ENCODE measurements around the gene HAS3. TPM values are rescaled to one million over a fixed set of nuclear protein-coding genes. Genes with fewer than 3 reads are reported as not detected.
"Not testable (repeated sequence)": the region's sequence is repeated elsewhere in the genome, so short reads cannot be mapped to it uniquely, and the experiment has no call there.

The HAS3 gene
- total RNA-seq, 4 donors from 2014 or later = 0.23 to 10.0 (median 1.6) TPM; not detected in 1

DNA sequence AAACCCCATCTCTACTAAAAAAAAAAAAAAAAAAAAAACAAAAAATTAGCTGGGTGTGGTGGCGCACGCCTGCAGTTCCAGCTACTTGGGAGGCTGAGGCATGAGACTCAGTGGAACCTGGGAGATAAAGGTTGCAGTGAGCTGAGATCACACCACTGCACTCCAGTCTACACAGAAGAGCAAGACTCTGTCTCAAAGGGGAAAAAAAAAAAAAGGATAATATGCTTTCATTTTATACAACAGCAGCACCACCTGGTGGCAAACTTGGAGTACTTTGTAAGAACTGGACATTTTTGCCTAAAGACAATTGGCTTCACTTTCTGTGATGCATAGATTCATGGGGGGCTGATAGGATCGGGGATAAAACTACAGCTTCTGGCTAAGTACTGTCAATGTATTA, 18.5 kb downstream of the HAS3 start:
- peaks cover 0 to 26% of the 10 kb centered on the region in 2 donors for H3K36me3 ChIP-seq
- ATAC-seq (peak in 1 of 2 donors; percentile 62), DNase-seq (no peak)
- H3K27me3 ChIP-seq = no peaks in the 10 kb centered on the region
- no peak overlapping the region for H3K27ac ChIP-seq
- in situ Hi-C loops (cut with MboI; ENCODE audit: low sequenced_read_pairs in 4 of 4) (loop anchor here (5.0 to 25.0 kb wide), 4 partner anchors 219 to 599 kb away; partner anchors contain the start of gene ZFP90 (in 2 of the 4)), intact Hi-C loops (cut with DNase I; ENCODE audit: low total_unique reads) (loop anchor here (2.0 kb wide), 2 partner anchors 221 to 275 kb away; no protein-coding TSS in a partner anchor)
- H3K4me3 ChIP-seq = no peak overlapping the region
- TF ChIP-seq, protein P1, sequence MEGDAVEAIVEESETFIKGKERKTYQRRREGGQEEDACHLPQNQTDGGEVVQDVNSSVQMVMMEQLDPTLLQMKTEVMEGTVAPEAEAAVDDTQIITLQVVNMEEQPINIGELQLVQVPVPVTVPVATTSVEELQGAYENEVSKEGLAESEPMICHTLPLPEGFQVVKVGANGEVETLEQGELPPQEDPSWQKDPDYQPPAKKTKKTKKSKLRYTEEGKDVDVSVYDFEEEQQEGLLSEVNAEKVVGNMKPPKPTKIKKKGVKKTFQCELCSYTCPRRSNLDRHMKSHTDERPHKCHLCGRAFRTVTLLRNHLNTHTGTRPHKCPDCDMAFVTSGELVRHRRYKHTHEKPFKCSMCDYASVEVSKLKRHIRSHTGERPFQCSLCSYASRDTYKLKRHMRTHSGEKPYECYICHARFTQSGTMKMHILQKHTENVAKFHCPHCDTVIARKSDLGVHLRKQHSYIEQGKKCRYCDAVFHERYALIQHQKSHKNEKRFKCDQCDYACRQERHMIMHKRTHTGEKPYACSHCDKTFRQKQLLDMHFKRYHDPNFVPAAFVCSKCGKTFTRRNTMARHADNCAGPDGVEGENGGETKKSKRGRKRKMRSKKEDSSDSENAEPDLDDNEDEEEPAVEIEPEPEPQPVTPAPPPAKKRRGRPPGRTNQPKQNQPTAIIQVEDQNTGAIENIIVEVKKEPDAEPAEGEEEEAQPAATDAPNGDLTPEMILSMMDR (IDR thresholded peaks at IDR 0.05 in 4 of 5, conservative IDR thresholded peaks at IDR 0.05 in 1 of 5) = peak; percentile 41 to 69 (median 65)
- no peak for TF ChIP-seq POLR2A (IDR thresholded peaks at IDR 0.05)
- H3K9me3 ChIP-seq = no peaks in the 10 kb centered on the region
- H3K4me1 ChIP-seq = peaks cover 6 to 7% of the 10 kb centered on the region in 2 donors

DNA sequence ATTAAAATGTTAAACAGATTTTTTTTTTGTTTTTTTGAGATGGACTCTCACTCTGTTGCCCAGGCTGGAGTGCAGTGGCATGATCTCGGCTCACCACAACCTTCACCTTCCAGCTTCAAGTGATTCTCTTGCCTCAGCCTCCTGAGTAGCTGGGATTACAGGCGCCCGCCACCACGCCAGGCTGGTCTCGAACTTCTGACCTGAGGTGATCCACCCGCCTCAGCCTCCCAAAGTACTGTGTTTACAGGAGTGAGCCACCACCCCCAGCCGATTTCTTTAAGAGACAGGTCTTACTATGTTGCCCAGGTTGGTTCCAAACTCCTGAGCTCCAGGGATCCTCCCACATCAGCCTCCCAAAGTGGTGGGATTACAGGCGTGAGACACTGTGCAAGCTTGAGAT, 19.0 kb downstream of the HAS3 start:
- not testable (repeated sequence) for ATAC-seq, DNase-seq, H3K27me3 ChIP-seq, H3K9me3 ChIP-seq, H3K27ac ChIP-seq, H3K4me3 ChIP-seq, H3K4me1 ChIP-seq
- in situ Hi-C loops (cut with MboI; ENCODE audit: low sequenced_read_pairs in 4 of 4) (loop anchor here (5.0 to 25.0 kb wide), 4 partner anchors 220 to 600 kb away; partner anchors contain the start of gene ZFP90 (in 2 of the 4)), intact Hi-C loops (cut with DNase I; ENCODE audit: low total_unique reads) (loop anchor here (2.0 kb wide), 2 partner anchors 222 to 276 kb away; no protein-coding TSS in a partner anchor)
- H3K36me3 ChIP-seq = peaks cover 0 to 21% of the 10 kb centered on the region in 2 donors

DNA sequence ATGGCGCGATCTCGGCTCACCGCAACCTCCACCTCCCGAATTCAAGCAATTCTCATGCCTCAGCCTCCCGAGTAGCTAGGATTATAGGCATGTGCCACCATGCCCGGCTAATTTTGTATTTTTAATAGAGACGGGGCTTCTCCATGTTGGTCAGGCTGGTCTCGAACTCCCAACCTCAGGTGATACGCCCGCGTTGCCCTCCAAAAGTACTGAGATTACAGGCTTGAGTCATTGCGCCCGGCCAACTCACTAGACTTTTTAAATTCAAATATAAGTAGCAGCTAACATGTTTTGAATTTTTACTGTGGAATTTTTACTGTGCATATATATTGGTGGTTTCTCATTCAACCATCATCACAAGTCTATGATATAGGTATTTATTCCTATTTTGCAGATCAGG, 19.5 kb downstream of the HAS3 start:
- in situ Hi-C loops (cut with MboI; ENCODE audit: low sequenced_read_pairs in 4 of 4) = loop anchor here (5.0 to 25.0 kb wide), 4 partner anchors 220 to 600 kb away; partner anchors contain the start of gene ZFP90 (in 2 of the 4)
- ATAC-seq, H3K27ac ChIP-seq, H3K27me3 ChIP-seq, H3K9me3 ChIP-seq, H3K4me1 ChIP-seq, DNase-seq, H3K4me3 ChIP-seq: not testable (repeated sequence)
- peaks cover 0 to 16% of the 10 kb centered on the region in 2 donors for H3K36me3 ChIP-seq
- intact Hi-C loops (cut with DNase I; ENCODE audit: low total_unique reads) = loop anchor here (2.0 kb wide), 2 partner anchors 222 to 276 kb away; no protein-coding TSS in a partner anchor

DNA sequence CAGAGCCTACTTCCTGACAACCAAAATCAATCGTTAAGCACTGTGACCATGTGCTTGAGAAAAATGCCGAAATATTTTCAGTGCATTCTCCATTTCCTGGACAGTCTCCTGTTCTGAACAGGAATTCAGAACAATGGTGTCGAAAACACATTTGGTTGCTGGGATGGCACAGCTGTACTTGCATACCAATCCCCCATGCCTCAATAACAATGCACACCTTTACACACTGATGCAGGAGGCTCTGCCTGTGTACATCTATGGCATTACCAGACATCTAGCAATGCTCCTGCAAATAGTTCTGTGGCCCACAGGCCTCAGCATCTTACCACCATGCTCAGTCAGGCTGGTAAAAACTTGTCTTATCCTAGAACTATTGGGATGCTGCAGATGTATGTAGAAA, 20.8 kb downstream of the HAS3 start:
- H3K4me1 ChIP-seq = peaks cover 9 to 11% of the 10 kb centered on the region in 2 donors
- H3K27ac ChIP-seq = no peak overlapping the region
- H3K27me3 ChIP-seq = no peaks in the 10 kb centered on the region
- H3K9me3 ChIP-seq = no peaks in the 10 kb centered on the region
- ATAC-seq = no peak
- peaks cover 0 to 3% of the 10 kb centered on the region in 2 donors for H3K36me3 ChIP-seq
- DNase-seq = no peak
- TF ChIP-seq, protein P1 (IDR thresholded peaks at IDR 0.05 in 4 of 5, conservative IDR thresholded peaks at IDR 0.05 in 1 of 5) = no peak
- no peak for TF ChIP-seq POLR2A (IDR thresholded peaks at IDR 0.05)
- H3K4me3 ChIP-seq = no peak overlapping the region
- in situ Hi-C loops (cut with MboI; ENCODE audit: low sequenced_read_pairs in 4 of 4) = loop anchor here in 2 of 4 donors (10.0 kb wide), 2 partner anchors 221 to 601 kb away; no protein-coding TSS in a partner anchor
- intact Hi-C loops (cut with DNase I; ENCODE audit: low total_unique reads) = no loop called here

DNA sequence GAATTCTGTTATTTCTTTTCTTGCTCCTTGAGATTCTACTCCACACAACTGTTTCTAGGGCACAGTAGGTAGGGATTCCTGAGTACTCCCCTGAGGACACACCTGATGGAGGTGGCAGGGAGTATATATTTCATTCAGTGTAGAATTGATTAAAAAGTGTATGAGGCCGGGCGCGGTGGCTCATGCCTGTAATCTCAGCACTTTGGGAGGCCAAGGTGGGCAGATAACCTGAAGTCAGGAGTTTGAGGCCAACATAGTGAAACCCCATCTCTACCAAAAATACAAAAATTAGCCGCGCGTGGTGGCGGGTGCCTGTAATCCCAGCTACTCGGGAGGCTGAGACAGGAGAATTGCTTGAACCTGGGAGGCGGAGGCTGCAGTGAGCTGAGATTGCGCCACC, 21.3 kb downstream of the HAS3 start:
- H3K36me3 ChIP-seq; ATAC-seq; DNase-seq; H3K27ac ChIP-seq; H3K9me3 ChIP-seq; intact Hi-C loops (cut with DNase I; ENCODE audit: low total_unique reads); H3K27me3 ChIP-seq; H3K4me3 ChIP-seq: not testable (repeated sequence)
- peaks cover 12 to 16% of the 10 kb centered on the region in 2 donors for H3K4me1 ChIP-seq
- in situ Hi-C loops (cut with MboI; ENCODE audit: low sequenced_read_pairs in 4 of 4) = loop anchor here in 2 of 4 donors (10.0 kb wide), 2 partner anchors 222 to 602 kb away; no protein-coding TSS in a partner anchor

DNA sequence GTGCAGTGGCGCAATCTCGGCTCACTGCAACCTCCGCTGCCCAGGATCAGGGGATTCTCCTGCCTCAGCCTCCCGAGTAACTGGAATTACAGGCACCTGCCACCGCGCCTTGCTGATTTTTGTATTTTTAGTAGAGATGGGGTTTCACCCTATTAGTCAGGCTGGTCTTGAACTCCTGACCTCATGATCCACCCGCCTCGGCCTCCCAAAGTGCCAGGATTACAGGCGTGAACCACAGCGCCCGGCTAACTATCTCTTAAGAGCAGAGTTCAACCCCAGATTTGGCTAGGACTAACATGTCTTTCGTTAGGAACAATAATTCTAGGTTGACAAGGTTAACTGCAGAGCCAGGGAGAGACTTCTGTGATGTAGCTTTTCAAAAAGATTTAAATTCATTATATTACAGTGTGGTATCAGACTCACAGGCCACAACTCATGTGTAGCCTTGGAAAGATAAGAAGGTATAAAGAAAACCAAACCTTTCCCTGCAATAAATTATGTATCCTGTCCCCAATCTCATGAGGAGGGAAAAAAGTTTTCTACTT, 22.6 kb downstream of the HAS3 start:
- TF ChIP-seq POLR2A (IDR thresholded peaks at IDR 0.05) = no peak
- in situ Hi-C loops (cut with MboI; ENCODE audit: low sequenced_read_pairs in 4 of 4) (loop anchor here in 2 of 4 donors (10.0 kb wide), 2 partner anchors 223 to 603 kb away; no protein-coding TSS in a partner anchor), intact Hi-C loops (cut with DNase I; ENCODE audit: low total_unique reads) (no loop called here)
- Histone ChIP-seq H3K4me1 (peaks cover 13 to 18% of the 10 kb centered on the region in 2 donors), H3K36me3 (no peaks in the 10 kb centered on the region), H3K27me3 (no peaks in the 10 kb centered on the region), H3K9me3 (no peaks in the 10 kb centered on the region), H3K4me3 (no peak overlapping the region), H3K27ac (no peak overlapping the region)
- no peak for ATAC-seq
- no peak for DNase-seq

Data from gastrocnemius medialis (tissue), 4 donors.